Activated CD8-positive, alpha-beta memory T cell treated with anti-CD3 and anti-CD28 coated beads for 36 hours (primary cell): ENCODE measurements around the gene CDC25A. TPM values are rescaled to one million over a fixed set of nuclear protein-coding genes. Genes with fewer than 3 reads are reported as not detected.
"Not testable (repeated sequence)": the region's sequence is repeated elsewhere in the genome, so short reads cannot be mapped to it uniquely, and the experiment has no call there.

Experiments used
- CTCF ChIA-PET: fragments of 350-600 bp; sonication (Branson Sonifier 250); formaldehyde crosslinking; loops from one replicate; lab custom pipeline; 2021; ENCODE audit warnings: antibody characterized with exemption; lab: Charles Lee
- POLR2A ChIA-PET: fragments of 350-600 bp; sonication (Branson Sonifier 250); formaldehyde crosslinking; loops from one replicate; lab custom pipeline; 2021; ENCODE audit warnings: antibody characterized with exemption; lab: Charles Lee
- total RNA-seq, 2 experiments: library from RNA; stranded (reverse); gene quantifications; one replicate each; pipeline ENCODE4 v1.2.3, GENCODE V29; 2021

The CDC25A gene
- total RNA-seq, 2 experiments from 2014 or later, result 58.2 to 61.0 TPM

GRCh38 chr3:48123346-48123745 lies 64.9 kb downstream of the CDC25A start:
- POLR2A ChIA-PET, result no interaction called here

DNA sequence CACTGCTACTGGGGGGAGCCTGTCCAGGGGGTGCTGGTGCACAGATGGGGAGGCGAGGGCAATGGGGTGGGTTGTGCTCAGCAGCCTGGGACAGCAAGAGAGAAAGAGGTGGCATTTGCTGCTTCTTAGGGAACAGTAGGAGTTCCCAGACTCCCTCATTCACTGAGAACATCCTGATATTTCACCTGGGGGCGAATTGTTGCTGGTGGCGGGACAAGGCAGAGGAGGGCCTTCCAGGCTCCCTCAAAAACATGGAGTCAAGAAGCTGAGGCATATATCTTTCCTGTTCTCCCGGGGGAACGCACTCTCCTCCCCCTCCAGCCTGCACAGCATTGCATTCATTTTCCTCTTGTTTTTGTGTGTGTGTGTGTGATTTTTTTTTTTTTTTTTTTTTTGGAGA lies 65.7 kb downstream of the CDC25A start:
- CTCF ChIA-PET, result no interaction called here
- POLR2A ChIA-PET, result interaction anchor here (0.6 kb wide), 1 partner anchor 762 kb away, joined by 9 read pairs; no protein-coding TSS in a partner anchor

More at GRCh38 chr3:48123346-48123745, 64.9 kb downstream of the CDC25A start:
- CTCF ChIA-PET, result no interaction called here

GRCh38 chr3:48120223-48120622 lies 68.0 kb downstream of the CDC25A start:
- ChIA-PET POLR2A (no interaction called here), CTCF (no interaction called here)

DNA sequence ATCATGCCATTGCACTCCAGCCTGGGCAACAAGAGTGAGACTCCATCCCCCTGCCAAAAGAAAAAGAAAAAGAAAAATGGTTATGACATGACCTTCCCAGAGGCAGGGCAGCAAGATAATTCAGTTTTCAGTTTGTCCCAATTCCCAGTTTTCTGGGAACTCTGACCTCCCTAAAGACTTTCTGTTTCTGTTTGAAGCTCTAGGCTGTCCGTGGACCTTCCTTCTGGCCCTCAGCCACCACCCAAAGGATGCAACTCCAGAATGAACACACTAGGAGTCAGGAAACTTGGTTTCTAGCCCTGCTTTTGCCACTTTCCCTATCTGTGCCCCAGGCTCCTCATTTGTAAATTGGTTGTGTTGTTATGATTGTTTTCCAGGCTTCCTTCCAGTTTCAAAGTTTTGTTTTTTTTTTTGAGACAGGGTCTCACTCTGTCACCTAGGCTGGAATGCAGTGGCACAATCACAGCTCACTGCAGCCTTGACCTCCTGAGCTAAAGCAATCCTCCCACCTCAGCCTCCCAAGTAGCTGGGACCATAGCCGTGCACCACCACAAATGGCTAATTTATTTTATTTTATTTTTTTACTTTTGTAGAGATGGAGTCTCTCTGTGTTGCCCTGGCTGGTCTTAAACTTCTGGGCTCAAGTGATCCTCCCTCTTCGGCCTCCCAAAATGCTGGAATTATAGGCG lies 68.6 kb downstream of the CDC25A start:
- CTCF ChIA-PET, result no interaction called here

GRCh38 chr3:48118928-48119327 lies 69.3 kb downstream of the CDC25A start:
- ChIA-PET CTCF (no interaction called here), POLR2A (no interaction called here)

More for the DNA sequence above, 68.6 kb downstream of the CDC25A start:
- POLR2A ChIA-PET, result no interaction called here

DNA sequence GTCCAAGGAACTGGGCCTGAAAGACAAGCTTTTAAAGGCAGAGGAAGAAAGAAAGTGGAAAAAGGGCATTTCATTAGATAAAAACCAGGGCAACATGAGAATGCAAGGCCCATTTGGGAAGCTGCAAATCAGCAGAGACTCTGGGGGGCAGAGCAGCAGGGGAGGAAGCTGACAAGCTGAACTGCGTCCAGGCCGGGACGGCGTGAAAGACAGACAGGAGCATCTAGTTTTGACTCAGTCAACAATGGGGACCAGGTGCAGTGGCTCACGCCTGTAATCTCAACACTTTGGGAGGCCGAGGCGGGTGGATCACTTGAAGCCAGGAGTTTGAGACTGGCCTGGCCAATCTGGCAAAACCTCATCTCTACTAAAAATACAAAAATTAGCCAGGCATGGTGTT lies 69.9 kb downstream of the CDC25A start:
- ChIA-PET POLR2A (no interaction called here), CTCF (no interaction called here)

DNA sequence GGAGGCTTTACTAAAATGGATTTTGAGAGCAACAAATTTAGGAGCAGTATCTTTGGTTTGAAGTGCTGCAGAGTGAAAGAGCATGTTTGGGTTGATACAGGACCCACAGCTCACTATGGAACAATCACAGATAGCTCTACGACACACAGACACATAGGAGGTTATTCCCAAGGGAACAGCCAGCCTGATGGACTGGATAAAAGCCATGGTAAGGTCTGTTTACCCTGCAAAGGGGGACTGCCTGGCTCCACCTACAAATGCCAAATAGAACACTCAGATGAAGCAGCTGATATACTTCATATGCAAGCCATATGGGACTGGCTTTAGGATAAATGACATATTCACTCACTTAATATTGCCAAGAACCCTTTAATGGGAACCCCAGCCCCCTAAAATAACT lies 75.4 kb downstream of the CDC25A start:
- ChIA-PET POLR2A (interaction anchor here (1.3 kb wide), 1 partner anchor 24 kb away, joined by 7 read pairs; no protein-coding TSS in a partner anchor), CTCF (interaction anchor here (0.7 kb wide), 1 partner anchor 44 kb away, joined by 3 read pairs; no protein-coding TSS in a partner anchor)

DNA sequence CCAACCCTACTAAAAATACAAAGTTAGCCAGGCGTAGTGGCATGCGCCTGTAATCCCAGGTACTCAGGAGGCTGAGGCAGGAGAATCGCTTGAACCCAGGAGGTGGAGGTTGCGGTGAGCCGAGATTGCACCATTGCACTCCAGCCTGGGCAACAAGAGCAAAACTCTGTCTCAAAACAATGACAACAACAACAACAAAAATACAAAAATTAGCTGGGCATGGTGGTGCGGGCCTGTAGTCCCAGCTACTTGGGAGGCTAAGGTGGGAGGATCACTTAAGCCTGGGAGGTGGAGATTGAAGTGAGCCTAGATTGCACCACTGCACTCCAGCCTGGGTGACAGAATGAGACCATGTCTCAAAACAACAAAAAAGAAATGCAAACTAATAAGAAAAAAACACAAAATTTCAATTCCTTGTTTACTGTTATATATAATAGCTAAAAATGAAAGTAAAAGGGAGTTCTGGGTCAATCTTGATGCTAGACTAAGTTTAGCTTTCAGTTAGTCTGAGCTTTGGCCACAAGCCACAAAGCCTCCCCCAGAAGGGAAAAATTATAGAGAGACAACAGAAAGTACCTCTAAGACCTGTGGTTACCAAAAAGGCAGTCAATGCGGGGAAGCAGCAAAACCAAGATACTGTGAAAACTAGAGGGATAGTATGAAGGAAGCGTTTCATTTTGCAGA lies 76.0 kb downstream of the CDC25A start:
- POLR2A ChIA-PET, result interaction anchor here (0.5 to 1.3 kb wide), 2 partner anchors 23 to 45 kb away, joined by 5 to 7 read pairs; no protein-coding TSS in a partner anchor
- CTCF ChIA-PET, result not testable (repeated sequence)

DNA sequence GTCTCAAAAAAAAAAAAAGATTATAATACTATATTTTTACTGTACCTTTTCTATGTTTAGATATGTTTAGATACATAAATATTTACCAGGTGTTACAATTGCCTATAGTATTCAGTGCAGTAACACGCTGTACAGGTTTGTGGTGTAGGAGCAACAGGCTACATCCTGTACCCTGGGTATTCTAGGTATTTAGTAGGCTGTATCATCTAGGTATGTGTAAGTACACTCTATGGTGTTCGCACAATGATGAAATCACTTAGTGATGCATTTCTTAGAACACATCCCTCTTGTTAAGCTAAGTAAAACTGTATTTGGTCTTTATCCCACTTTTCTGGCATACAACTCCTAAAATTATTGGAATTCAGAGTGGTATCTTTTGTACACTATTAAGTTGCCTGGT lies 77.8 kb downstream of the CDC25A start:
- ChIA-PET CTCF (no interaction called here), POLR2A (no interaction called here)

DNA sequence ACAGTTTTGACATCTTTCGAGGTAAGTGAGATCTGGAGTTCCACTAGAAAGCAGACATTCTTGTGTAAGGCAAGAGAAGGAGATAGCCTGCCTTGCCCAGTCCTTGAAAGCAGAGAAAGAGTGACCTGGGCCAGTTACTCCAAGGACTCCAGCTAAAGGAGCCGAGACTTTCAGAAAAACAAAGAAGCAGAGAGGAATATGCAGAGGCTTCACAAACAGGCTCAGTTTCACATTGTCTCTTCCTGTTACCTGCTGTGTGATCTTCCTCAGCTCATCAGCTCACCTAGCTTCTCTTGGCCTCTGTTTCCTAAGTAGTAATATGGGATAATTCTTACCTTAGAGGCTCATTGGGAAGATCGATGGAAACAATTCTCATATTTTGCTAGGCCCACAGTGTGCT lies 81.0 kb downstream of the CDC25A start:
- POLR2A ChIA-PET, result no interaction called here
- CTCF ChIA-PET, result no interaction called here

Other genes starting within 250 kb of the CDC25A start
- gene MAP4, start 172.0 kb downstream of the CDC25A start, total RNA-seq, result 100 to 1,000 TPM; 113 to 117 TPM
- gene CAMP, start 35.1 kb upstream of the CDC25A start, total RNA-seq, result not detected
- 10 to 100 TPM; 26.0 to 27.3 TPM for gene ZNF589, start 52.7 kb upstream of the CDC25A start, total RNA-seq
- gene NME6, start 113.0 kb upstream of the CDC25A start, total RNA-seq, result 10 to 100 TPM; 28.8 to 32.2 TPM
- gene SPINK8, start 145.2 kb upstream of the CDC25A start, total RNA-seq, result not detected
- gene FBXW12, start 183.8 kb upstream of the CDC25A start, total RNA-seq, result not detected
- gene PLXNB1, start 241.7 kb upstream of the CDC25A start, total RNA-seq, result 1 to 10 TPM; 4.9 to 5.3 TPM